Measurements from ENCODE around the gene ELOA2.
"Not testable (repeated sequence)": the region's sequence is repeated elsewhere in the genome, so short reads cannot be mapped to it uniquely, and the experiment has no call there.

Gene ELOA2

DNA sequence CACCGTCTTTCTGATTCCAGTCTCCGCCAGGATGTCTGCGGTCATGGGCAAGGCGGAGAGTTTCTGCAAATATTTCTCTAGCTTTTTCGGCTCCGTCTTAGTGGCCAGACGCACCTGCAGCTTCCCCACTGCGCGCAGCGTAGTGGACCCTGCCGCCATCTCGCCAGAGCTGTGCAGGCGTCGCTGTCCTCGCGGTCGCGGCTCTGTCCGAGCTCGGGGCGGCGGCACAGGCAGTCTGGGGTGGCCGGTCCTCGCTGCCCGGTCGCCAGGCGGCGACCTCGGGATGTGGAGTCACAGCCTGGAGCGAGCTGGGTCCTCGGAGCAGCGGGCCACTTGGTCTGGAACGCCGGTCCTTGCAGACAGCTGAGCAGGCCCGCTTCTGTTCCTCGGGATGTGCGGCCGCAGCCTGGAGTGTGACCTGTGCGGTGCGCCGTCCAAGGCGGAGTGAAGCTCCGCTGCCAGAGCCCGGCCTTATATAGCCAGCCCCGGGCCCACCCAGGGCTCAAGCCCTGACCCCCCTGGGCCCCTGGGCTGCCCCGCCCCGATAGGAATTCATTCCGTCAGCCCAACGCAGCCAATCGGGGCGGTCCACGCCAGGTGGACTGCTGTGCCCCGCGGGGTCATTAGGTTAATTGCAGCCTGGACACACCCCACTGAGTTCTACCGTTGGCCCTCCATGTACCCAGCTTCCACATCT, 11.5 kb downstream of the ELOA2 start:
- not testable (repeated sequence) for DNase-seq

DNA sequence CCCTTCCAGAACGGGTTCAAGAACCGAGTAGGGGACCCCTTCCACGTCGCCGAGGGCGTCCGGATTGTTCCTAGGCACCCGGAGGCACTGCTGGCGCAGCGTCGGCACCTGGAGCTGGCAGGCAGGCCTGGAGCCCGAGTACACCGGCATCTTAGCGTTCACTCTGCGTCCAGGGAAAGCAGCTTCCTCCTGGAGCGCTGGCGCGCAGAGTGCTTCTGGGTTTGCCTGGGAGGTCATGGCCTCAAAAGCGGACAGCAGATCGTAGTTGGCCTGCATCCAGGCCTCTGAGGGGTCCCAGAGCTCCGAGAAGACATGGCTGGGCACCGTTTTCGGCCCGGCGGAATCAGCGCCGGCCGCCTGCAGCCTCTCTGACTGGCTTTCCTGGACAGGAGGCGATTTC, 12.6 kb downstream of the ELOA2 start:
- DNase-seq, result not testable (repeated sequence)

DNA sequence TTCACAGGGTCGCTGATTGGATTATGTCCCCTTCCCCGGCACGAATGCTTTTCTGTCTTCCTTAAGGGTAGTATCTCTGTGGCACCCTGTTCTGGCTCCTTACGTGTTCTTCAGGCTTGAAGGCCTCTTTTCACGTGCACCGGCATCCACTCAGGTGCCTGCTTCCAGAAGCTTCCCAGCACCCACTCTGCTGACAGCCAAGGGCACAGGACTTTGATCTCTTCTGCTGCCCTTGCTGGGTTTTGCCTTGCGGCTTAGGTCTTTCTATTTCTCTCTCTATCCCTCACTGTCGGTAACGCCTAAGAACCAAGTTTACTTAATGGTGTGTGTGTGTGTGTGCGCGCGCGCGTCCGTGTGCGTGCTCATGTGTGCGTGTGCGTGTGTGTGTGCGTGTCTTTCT, 14.7 kb downstream of the ELOA2 start:
- not testable (repeated sequence) for DNase-seq

DNA sequence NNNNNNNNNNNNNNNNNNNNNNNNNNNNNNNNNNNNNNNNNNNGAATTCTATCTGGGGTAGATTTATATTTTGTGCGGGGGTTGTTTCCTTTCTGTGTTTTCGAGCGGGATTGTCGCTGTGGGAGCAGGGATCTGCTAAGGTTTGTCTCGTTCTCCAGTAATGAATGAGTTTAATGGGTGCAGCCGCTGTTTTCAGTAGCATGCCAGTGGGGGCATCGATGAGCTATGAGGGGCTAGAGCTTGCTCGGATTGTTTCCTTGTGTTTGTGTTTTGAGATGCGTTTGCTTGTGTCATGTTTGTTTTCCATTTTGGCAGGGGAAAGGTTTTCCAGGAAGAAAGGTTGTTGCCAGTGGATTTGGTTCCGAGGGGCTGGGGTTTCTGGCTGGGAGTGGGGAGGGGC, 15.6 kb downstream of the ELOA2 start:
- not testable (repeated sequence) for DNase-seq
